Motor neuron (in vitro differentiated cells): ENCODE data around the gene ITPRIP. TPM values are rescaled to one million over a fixed set of nuclear protein-coding genes. Genes with fewer than 3 reads are reported as not detected.

Experiments
- total RNA-seq, 8 experiments: library from RNA; unstranded; fragments of 300-600 nt; gene quantifications; 2 replicates each; pipeline versions ENCODE4 v1.2.3 to v1.2.4, GENCODE V29; 2022

Gene ITPRIP
- total RNA-seq, 8 experiments from 2014 or later: 5.4 to 17.7 (median 8.6) TPM

Other genes starting within 250 kb of the ITPRIP start
- 10 to 100 TPM in 3 of 8 experiments, 1 to 10 TPM in 5; 7.4 to 45.4 (median 9.5) TPM for gene SFR1, start 216.3 kb downstream of the ITPRIP start, total RNA-seq
- gene CFAP43, start 106.1 kb downstream of the ITPRIP start, total RNA-seq: 10 to 100 TPM in 1 of 8 experiments, 1 to 10 TPM in 6, under 1 TPM in 1; 0.94 to 38.7 (median 2.0) TPM
- gene GSTO1, start 83.6 kb downstream of the ITPRIP start, total RNA-seq: 100 to 1,000 TPM in 3 of 8 experiments, 10 to 100 TPM in 5; 29.7 to 331 (median 51.5) TPM
- 1 to 10 TPM in 6 of 8 experiments, under 1 TPM in 2; 0.88 to 3.6 (median 1.8) TPM for gene GSTO2, start 69.3 kb downstream of the ITPRIP start, total RNA-seq
- gene CFAP58, start 15.4 kb upstream of the ITPRIP start, total RNA-seq: 1 to 10 TPM in 7 of 8 experiments, under 1 TPM in 1; 0.58 to 1.8 (median 1.3) TPM